GM12878 (cell line): ENCODE results near the gene SLC12A3. TPM values are rescaled to one million over a fixed set of nuclear protein-coding genes. Genes with fewer than 3 reads are reported as not detected.

Source experiments
- ASH2L ChIP-seq: fragments of 300-600, 200-600 bp; sonication (generic); IDR thresholded peaks from 2 replicates; pipeline ENCODE4 v1.6.1; 2017; ENCODE audit warnings: low read depth, mild to moderate bottlenecking, borderline replicate concordance
- BHLHE40 ChIP-seq, 2 experiments: fragments of 450-650 bp in 1 of 2; IDR thresholded peaks; 2 replicates each; pipeline ENCODE4 v1.6.1; 2011 to 2017; ENCODE audit warnings: low read depth in 2 of 2, borderline replicate concordance in 1 of 2, improper control_type of control experiment in 1 of 2, low read length in 1 of 2, mild to moderate bottlenecking in 1 of 2
- CHD2 ChIP-seq: IDR thresholded peaks from 2 replicates; pipeline ENCODE4 v1.6.1; 2011; ENCODE audit warnings: low read depth, low read length, improper control_type of control experiment, borderline replicate concordance
- DPF2 ChIP-seq: fragments of 450-650 bp; IDR thresholded peaks from 2 replicates; pipeline ENCODE4 v1.6.1; 2017; ENCODE audit warnings: mild to moderate bottlenecking
- ESRRA ChIP-seq: IDR thresholded peaks from 2 replicates; pipeline ENCODE4 v1.6.1; 2012; ENCODE audit warnings: mild to moderate bottlenecking, low read length, improper control_type of control experiment
- FOXM1 ChIP-seq: IDR thresholded peaks from 2 replicates; pipeline ENCODE4 v1.6.1; 2012; ENCODE audit warnings: low read depth, mild to moderate bottlenecking, inconsistent platforms, low read length, moderate library complexity
- HDAC2 ChIP-seq: fragments of 200-600 bp; sonication (generic); IDR thresholded peaks from 2 replicates; pipeline ENCODE4 v1.6.1; 2017
- IKZF1 ChIP-seq: fragments of 450-650 bp; conservative IDR thresholded peaks from 2 replicates; pipeline ENCODE4 v1.6.1; 2017; ENCODE audit warnings: antibody characterized with exemption, mild to moderate bottlenecking
- KLF5 ChIP-seq: fragments of 450-650 bp; IDR thresholded peaks from 2 replicates; pipeline ENCODE4 v1.6.1; 2014; ENCODE audit warnings: mild to moderate bottlenecking; ENCODE audit not compliant: partially characterized antibody
- MYC ChIP-seq: IDR thresholded peaks from 2 replicates; pipeline ENCODE4 v1.6.1; 2011; ENCODE audit warnings: mild to moderate bottlenecking, low read length, moderate library complexity, inconsistent platforms; ENCODE audit not compliant: insufficient read depth, insufficient replicate concordance, insufficient read length, severe bottlenecking
- RBBP5 ChIP-seq: fragments of 200-600 bp; sonication (generic); conservative IDR thresholded peaks from 2 replicates; pipeline ENCODE4 v1.6.1; 2016
- SMAD1 ChIP-seq: fragments of 450-650 bp; IDR thresholded peaks from 2 replicates; pipeline ENCODE4 v1.6.1; 2018; ENCODE audit warnings: mild to moderate bottlenecking, low read depth; ENCODE audit not compliant: partially characterized antibody
- SMARCA5 ChIP-seq: fragments of 450-650 bp; IDR thresholded peaks from 2 replicates; pipeline ENCODE4 v1.6.1; 2017; ENCODE audit warnings: mild to moderate bottlenecking
- SP1 ChIP-seq: IDR thresholded peaks from one replicate; pipeline ENCODE4 v1.6.1; 2011; ENCODE audit warnings: low read depth, low read length
- polyA plus RNA-seq, 11 experiments: library from polyadenylated mRNA; depleted of rRNA in 4 of 11; unstranded in 6 of 11; stranded (reverse) in 5 of 11; fragments of >200 nt; fragmentation: Nextera tagmentation in 4 of 11; fragmentation: Illumina TruSeq in 1 of 11; extraction: Ambion mirVana in 4 of 11; extraction: Trizol in 1 of 11; gene quantifications; 1 replicate in 1 of 11; 2 replicates in 10 of 11; pipeline versions ENCODE4 v1.2.1 to v1.2.3, GENCODE V29; 2011 to 2016; ENCODE audit warnings: inconsistent platforms in 2 of 11, missing spikeins in 2 of 11, low read depth in 1 of 11
- total RNA-seq, 4 experiments: library from RNA; depleted of rRNA in 3 of 4; stranded (reverse); fragments of >200 nt in 3 of 4; fragmentation: Illumina TruSeq in 1 of 4; extraction: Trizol in 1 of 4; gene quantifications; 2 replicates each; pipeline versions ENCODE4 v1.2.1 to v1.2.3, GENCODE V29; 2013 to 2021
- TF ChIP-seq, protein P1 (sequence below): fragments of 450-650 bp; IDR thresholded peaks from 2 replicates; pipeline ENCODE4 v1.6.1; 2017; ENCODE audit warnings: mild to moderate bottlenecking, moderate library complexity
- TF ChIP-seq, protein P2 (sequence below): IDR thresholded peaks from 2 replicates; pipeline ENCODE4 v1.6.1; 2011; ENCODE audit warnings: borderline replicate concordance, low read depth, mild to moderate bottlenecking, moderate library complexity, low read length; ENCODE audit not compliant: insufficient read depth, poor library complexity, severe bottlenecking
- TF ChIP-seq, protein P3 (sequence below): IDR thresholded peaks from 2 replicates; pipeline ENCODE4 v1.6.1; 2011; ENCODE audit warnings: borderline replicate concordance, low read depth, mild to moderate bottlenecking, moderate library complexity, mixed read lengths, low read length; ENCODE audit not compliant: insufficient read depth; ENCODE audit errors: extremely low read length
- TF ChIP-seq, protein P4 (sequence below): IDR thresholded peaks from 2 replicates; pipeline ENCODE4 v1.6.1; 2012; ENCODE audit warnings: mild to moderate bottlenecking, low read depth, low read length

Gene SLC12A3
- total and polyA plus RNA-seq, 10 of the 15 experiments (the other 5 are each of a cell fraction or from before 2014, with no cell fraction given), result 0.05 to 6.3 (median 3.1) TPM

DNA sequence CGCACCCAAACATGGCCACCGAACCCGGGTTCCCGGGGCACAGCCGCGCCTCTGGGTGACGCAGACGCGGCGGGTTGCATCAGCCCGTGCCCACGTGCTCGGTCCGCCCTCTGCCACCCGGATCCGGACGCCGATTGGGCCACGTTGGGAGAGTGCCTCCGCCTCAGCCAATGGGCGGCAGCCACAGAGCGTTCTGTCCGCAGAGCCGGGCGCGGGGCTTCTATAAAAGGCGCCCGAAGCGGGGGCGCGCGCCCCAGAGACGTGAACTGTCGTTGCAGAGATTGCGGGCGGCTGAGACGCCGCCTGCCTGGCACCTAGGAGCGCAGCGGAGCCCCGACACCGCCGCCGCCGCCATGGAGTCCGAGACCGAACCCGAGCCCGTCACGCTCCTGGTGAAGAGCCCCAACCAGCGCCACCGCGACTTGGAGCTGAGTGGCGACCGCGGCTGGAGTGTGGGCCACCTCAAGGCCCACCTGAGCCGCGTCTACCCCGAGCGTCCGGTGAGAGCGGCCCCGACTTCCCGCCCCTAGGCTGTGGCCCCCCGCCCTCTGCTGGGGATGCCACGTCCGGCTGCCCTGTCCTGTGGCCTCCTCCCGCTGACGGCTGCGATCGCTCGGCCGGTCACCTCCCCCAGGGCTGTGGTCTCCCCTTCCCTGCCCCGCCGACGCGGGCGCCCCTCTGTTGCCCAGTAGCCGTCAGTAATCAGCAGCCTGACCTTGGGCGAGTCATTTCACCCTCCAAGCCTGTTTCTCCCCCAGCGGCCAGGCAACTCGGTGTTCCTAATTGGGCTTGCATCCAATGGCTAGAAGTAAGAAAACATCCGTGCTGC is 67.1 kb downstream of the SLC12A3 start, which contains the start of gene HERPUD1 (continued):
- TF ChIP-seq, protein P1, sequence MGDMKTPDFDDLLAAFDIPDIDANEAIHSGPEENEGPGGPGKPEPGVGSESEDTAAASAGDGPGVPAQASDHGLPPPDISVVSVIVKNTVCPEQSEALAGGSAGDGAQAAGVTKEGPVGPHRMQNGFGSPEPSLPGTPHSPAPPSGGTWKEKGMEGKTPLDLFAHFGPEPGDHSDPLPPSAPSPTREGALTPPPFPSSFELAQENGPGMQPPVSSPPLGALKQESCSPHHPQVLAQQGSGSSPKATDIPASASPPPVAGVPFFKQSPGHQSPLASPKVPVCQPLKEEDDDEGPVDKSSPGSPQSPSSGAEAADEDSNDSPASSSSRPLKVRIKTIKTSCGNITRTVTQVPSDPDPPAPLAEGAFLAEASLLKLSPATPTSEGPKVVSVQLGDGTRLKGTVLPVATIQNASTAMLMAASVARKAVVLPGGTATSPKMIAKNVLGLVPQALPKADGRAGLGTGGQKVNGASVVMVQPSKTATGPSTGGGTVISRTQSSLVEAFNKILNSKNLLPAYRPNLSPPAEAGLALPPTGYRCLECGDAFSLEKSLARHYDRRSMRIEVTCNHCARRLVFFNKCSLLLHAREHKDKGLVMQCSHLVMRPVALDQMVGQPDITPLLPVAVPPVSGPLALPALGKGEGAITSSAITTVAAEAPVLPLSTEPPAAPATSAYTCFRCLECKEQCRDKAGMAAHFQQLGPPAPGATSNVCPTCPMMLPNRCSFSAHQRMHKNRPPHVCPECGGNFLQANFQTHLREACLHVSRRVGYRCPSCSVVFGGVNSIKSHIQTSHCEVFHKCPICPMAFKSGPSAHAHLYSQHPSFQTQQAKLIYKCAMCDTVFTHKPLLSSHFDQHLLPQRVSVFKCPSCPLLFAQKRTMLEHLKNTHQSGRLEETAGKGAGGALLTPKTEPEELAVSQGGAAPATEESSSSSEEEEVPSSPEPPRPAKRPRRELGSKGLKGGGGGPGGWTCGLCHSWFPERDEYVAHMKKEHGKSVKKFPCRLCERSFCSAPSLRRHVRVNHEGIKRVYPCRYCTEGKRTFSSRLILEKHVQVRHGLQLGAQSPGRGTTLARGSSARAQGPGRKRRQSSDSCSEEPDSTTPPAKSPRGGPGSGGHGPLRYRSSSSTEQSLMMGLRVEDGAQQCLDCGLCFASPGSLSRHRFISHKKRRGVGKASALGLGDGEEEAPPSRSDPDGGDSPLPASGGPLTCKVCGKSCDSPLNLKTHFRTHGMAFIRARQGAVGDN, result peak; percentile 68
- TF ChIP-seq, protein P2, sequence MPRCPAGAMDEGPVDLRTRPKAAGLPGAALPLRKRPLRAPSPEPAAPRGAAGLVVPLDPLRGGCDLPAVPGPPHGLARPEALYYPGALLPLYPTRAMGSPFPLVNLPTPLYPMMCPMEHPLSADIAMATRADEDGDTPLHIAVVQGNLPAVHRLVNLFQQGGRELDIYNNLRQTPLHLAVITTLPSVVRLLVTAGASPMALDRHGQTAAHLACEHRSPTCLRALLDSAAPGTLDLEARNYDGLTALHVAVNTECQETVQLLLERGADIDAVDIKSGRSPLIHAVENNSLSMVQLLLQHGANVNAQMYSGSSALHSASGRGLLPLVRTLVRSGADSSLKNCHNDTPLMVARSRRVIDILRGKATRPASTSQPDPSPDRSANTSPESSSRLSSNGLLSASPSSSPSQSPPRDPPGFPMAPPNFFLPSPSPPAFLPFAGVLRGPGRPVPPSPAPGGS, result no peak
- peak; percentile 91; the same call in 1 of the 2 replicates for TF ChIP-seq DPF2
- TF ChIP-seq, protein P3, sequence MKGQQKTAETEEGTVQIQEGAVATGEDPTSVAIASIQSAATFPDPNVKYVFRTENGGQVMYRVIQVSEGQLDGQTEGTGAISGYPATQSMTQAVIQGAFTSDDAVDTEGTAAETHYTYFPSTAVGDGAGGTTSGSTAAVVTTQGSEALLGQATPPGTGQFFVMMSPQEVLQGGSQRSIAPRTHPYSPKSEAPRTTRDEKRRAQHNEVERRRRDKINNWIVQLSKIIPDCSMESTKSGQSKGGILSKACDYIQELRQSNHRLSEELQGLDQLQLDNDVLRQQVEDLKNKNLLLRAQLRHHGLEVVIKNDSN, result peak; percentile 92
- no peak; the same call in 1 of the 2 replicates for TF ChIP-seq CHD2
- peak; percentile 53 for TF ChIP-seq MYC
- peak; percentile 53 for TF ChIP-seq KLF5
- TF ChIP-seq BHLHE40 (IDR thresholded peaks at IDR 0.05; ENCODE audit: borderline replicate concordance in 1 of 2, low read depth in 2 of 2, low read length in 1 of 2), result peak; percentile 90 to 98
- no peak for TF ChIP-seq RBBP5
- TF ChIP-seq SMARCA5, result peak; percentile 47; the same call in 1 of the 2 replicates
- TF ChIP-seq ESRRA, result no peak; the same call in 1 of the 2 replicates
- TF ChIP-seq, protein P4, sequence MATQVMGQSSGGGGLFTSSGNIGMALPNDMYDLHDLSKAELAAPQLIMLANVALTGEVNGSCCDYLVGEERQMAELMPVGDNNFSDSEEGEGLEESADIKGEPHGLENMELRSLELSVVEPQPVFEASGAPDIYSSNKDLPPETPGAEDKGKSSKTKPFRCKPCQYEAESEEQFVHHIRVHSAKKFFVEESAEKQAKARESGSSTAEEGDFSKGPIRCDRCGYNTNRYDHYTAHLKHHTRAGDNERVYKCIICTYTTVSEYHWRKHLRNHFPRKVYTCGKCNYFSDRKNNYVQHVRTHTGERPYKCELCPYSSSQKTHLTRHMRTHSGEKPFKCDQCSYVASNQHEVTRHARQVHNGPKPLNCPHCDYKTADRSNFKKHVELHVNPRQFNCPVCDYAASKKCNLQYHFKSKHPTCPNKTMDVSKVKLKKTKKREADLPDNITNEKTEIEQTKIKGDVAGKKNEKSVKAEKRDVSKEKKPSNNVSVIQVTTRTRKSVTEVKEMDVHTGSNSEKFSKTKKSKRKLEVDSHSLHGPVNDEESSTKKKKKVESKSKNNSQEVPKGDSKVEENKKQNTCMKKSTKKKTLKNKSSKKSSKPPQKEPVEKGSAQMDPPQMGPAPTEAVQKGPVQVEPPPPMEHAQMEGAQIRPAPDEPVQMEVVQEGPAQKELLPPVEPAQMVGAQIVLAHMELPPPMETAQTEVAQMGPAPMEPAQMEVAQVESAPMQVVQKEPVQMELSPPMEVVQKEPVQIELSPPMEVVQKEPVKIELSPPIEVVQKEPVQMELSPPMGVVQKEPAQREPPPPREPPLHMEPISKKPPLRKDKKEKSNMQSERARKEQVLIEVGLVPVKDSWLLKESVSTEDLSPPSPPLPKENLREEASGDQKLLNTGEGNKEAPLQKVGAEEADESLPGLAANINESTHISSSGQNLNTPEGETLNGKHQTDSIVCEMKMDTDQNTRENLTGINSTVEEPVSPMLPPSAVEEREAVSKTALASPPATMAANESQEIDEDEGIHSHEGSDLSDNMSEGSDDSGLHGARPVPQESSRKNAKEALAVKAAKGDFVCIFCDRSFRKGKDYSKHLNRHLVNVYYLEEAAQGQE, result peak; percentile 51; the same call in 1 of the 2 replicates
- no peak for TF ChIP-seq ASH2L
- peak; percentile 97 for TF ChIP-seq SMAD1
- peak; percentile 91 for TF ChIP-seq SP1
- TF ChIP-seq FOXM1, result peak; percentile 10
- TF ChIP-seq IKZF1, result 0 out of 2 replicates have a peak, but pooled peaks have one; percentile 83
- TF ChIP-seq HDAC2, result no peak
